Testis (tissue), 2 donors: ENCODE data around the gene SLC34A1.

ENCODE experiments used
- POLR2A ChIP-seq: fragments of 450-650 bp; IDR thresholded peaks from one replicate; pipeline ENCODE4 v1.6.1; 2017; ENCODE audit warnings: antibody characterized with exemption, mild to moderate bottlenecking, moderate library complexity
- TF ChIP-seq, protein P1 (sequence below), 3 experiments: fragments of 450-650 bp in 2 of 3; fragments of 200-600 bp in 1 of 3; sonication (generic) in 1 of 3; IDR thresholded peaks; one replicate each; pipeline ENCODE4 v1.5.1; 2016 to 2019; ENCODE audit warnings: antibody characterized with exemption in 3 of 3, mild to moderate bottlenecking in 2 of 3, moderate library complexity in 1 of 3

DNA sequence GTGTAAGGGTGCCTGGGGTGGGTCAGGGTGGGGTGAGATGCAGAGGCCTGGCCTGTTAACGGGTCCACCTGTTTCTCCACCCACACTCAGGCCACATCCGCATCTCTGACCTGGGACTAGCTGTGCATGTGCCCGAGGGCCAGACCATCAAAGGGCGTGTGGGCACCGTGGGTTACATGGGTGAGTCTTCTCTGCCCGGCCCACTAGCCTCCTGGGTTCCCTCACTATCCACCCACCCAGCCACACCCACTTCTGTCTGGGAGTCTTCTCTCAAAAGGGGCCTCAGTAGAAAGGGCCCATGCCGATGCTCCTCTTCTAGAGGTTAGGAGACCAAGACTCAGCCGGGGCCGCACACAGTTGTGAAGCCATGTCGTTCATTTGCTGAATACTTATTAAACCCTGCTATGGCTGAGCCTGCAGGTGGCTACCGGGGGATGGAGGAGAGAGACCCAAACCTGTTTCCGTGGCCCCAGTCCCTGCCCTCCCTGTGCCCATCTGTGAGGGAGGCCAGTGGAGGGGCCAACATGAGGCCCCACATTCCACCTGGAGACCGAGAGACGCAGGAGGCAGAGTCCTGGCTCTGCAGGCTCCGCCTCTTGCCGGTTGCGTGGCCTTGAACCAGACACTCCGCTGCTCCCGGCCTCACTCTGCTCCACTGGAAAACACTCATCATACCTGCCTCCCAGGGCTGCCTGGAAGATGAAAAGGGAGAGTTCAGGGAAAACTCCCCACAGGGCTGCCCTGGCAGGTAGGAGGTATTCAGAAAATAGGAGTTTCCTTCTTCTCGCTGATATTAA, 50.9 kb downstream of the SLC34A1 start:
- no peak for TF ChIP-seq POLR2A
- TF ChIP-seq, protein P1, sequence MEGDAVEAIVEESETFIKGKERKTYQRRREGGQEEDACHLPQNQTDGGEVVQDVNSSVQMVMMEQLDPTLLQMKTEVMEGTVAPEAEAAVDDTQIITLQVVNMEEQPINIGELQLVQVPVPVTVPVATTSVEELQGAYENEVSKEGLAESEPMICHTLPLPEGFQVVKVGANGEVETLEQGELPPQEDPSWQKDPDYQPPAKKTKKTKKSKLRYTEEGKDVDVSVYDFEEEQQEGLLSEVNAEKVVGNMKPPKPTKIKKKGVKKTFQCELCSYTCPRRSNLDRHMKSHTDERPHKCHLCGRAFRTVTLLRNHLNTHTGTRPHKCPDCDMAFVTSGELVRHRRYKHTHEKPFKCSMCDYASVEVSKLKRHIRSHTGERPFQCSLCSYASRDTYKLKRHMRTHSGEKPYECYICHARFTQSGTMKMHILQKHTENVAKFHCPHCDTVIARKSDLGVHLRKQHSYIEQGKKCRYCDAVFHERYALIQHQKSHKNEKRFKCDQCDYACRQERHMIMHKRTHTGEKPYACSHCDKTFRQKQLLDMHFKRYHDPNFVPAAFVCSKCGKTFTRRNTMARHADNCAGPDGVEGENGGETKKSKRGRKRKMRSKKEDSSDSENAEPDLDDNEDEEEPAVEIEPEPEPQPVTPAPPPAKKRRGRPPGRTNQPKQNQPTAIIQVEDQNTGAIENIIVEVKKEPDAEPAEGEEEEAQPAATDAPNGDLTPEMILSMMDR (IDR thresholded peaks at IDR 0.05) = no peak
